GM06990 (cell line): Measurements from ENCODE around the gene RASA2.
A peak's percentile ranks its signal among the peaks of the same experiment; 100 is the strongest.

Experiments used
- DNase-seq: peaks from one replicate; pipeline ENCODE4 v3.0.0-alpha.2; 2011; ENCODE audit not compliant: insufficient read length; ENCODE audit errors: extremely low read depth
- H3K27me3 ChIP-seq: replicated peaks from 2 replicates; pipeline ENCODE4 v1.6.0; 2011; ENCODE audit warnings: low read length; ENCODE audit not compliant: control insufficient read depth, insufficient read depth
- H3K36me3 ChIP-seq: 2 replicates; pipeline ENCODE4 v1.5.1; 2011; ENCODE audit warnings: low read length; ENCODE audit not compliant: control insufficient read depth, insufficient read depth
- H3K4me3 ChIP-seq: replicated peaks from 2 replicates; pipeline ENCODE4 v1.5.1; 2011; ENCODE audit warnings: low read depth, mild to moderate bottlenecking, control low read depth, low read length
- TF ChIP-seq, protein P1 (sequence below): IDR thresholded peaks from 2 replicates; pipeline ENCODE4 v1.5.1; 2011; ENCODE audit warnings: low read length, control low read depth, mild to moderate bottlenecking, inconsistent platforms; ENCODE audit not compliant: insufficient read depth, poor library complexity, severe bottlenecking

Gene RASA2

DNA sequence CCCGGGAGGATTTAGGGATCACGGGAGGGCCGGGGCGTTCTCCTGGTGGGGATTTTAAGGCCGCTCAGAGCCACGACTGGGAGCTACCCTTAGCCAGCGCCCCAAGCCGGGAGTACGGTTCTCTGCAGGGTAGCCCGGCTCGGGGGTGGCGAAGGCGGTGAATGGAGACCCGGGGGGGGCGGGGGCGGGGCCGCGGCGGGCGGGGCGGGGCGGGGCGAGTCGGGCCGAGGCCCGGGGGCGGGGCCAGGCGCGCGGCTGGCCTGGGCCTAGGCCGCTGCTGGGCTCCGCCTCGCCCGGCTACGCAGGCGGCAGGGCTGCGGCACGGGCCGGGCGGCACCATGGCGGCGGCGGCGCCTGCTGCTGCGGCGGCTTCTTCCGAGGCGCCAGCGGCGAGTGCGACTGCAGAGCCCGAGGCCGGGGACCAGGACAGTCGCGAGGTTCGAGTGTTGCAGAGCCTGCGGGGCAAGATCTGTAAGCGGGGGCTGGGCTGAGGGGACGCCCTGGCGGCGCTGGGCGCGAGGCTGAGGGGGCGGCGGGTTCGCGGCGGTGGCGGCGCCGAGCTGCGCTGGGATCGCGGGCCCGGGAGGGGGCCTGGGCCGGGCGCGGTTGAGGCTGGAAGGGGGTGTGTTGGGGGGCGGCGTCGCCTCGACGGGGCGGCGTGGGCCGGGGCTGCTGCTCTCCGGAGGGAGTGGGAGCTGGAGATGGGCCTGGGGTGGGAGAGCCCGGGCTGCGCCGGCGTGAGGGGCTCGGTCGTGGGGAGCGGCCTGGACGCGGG is at the start of gene RASA2:
RASA2 (plus strand) TSS at position 282 of the 775 bp plus-strand sequence; CDS start at position 339, 57 bp downstream.
- Histone ChIP-seq H3K36me3 (no peaks in the 10 kb centered on the region), H3K4me3 (peak within 1 kb of the TSS; percentile 77), H3K27me3 (no peaks in the 10 kb centered on the region)
- TF ChIP-seq, protein P1, sequence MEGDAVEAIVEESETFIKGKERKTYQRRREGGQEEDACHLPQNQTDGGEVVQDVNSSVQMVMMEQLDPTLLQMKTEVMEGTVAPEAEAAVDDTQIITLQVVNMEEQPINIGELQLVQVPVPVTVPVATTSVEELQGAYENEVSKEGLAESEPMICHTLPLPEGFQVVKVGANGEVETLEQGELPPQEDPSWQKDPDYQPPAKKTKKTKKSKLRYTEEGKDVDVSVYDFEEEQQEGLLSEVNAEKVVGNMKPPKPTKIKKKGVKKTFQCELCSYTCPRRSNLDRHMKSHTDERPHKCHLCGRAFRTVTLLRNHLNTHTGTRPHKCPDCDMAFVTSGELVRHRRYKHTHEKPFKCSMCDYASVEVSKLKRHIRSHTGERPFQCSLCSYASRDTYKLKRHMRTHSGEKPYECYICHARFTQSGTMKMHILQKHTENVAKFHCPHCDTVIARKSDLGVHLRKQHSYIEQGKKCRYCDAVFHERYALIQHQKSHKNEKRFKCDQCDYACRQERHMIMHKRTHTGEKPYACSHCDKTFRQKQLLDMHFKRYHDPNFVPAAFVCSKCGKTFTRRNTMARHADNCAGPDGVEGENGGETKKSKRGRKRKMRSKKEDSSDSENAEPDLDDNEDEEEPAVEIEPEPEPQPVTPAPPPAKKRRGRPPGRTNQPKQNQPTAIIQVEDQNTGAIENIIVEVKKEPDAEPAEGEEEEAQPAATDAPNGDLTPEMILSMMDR: no peak
- peak; percentile 82 for DNase-seq

DNA sequence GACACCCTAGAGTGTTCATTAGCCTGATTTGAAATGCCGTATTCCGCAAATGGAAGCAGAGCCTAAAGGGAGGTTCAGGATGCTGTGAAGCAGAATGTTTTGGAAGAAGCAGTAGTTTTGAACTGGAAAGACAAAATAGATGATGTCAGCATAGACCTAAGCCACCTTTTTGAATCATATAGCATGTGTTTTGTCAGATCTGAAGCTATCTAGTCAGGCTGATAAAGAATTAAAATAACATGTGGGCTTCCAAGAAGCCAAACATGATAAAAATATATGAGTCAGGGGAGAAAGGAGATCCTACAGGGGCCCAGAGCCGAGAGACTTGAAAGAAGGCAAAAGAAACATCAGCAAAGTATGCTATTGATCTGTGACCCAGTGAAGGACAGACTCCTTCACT is 47.2 kb upstream of the RASA2 start:
- H3K4me3 ChIP-seq: no peak overlapping the region
- TF ChIP-seq, protein P1: no peak
- DNase-seq: no peak
- H3K27me3 ChIP-seq: no peaks in the 10 kb centered on the region
- peaks cover 24% of the 10 kb centered on the region for H3K36me3 ChIP-seq

GRCh38 chr3:141440942-141441341 is 45.9 kb upstream of the RASA2 start:
- Histone ChIP-seq H3K27me3 (no peaks in the 10 kb centered on the region), H3K4me3 (no peak overlapping the region), H3K36me3 (peaks cover 35% of the 10 kb centered on the region)
- TF ChIP-seq, protein P1: no peak
- no peak for DNase-seq

DNA sequence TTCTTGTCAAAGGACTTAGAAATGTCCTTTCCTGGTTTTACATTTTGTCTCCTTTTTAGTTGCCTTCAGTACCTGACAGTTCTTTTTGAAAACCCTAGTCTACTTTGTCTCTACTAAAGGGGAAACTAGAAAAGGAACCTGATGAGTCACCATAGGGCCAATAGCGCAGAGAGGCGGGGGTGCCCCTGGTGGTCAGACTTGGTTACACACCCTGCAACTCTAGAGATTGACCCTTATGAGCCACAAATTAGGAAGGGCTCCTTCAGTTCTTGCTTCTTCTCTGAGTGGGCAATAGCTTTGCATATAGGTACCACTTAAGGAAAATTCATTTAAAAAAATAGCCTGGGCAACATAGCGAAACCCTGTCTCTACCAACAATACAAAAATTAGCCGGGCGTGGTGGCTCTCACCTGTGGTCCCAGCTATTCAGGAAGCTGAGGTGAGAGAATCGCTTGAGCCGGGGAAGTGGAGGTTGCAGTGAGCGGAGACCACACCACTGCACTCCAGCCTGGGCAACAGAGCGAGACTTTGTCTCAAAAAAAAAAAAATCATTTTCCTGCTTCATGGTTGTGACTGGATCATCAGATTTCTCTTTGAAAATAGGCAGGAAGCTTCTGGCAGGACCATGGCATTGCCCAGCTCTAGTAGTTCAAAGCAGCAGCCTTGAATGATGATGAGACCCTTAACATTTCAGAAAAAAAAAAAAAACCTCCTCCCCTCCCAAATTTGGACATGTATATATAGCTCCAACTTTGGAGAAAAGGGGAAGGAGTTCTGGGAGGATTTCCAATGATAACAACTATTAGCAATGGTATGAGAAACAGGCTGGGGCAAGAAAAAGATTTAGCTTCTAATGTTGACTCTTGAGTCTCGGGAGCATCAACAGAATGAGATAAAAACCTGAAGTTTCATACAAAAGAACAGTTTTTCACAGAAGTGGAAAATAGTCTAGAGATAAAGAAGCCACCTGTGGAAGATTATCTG is 45.2 kb upstream of the RASA2 start:
- peaks cover 37% of the 10 kb centered on the region for H3K36me3 ChIP-seq
- no peak overlapping the region for H3K4me3 ChIP-seq
- peak; percentile 81 for DNase-seq
- TF ChIP-seq, protein P1: peak; percentile 91
- H3K27me3 ChIP-seq: no peaks in the 10 kb centered on the region

DNA sequence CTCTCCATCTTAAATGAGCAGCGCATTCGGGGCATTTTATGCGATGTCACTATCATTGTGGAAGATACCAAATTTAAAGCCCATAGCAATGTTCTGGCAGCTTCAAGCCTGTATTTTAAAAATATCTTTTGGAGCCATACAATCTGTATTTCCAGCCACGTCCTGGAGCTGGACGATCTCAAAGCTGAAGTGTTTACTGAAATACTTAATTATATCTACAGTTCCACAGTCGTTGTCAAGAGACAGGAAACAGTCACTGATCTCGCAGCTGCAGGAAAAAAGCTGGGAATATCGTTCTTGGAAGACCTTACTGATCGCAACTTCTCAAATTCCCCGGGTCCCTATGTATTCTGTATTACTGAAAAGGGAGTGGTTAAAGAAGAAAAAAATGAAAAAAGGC is 44.4 kb upstream of the RASA2 start:
- Histone ChIP-seq H3K4me3 (no peak overlapping the region), H3K27me3 (no peaks in the 10 kb centered on the region), H3K36me3 (peaks cover 42% of the 10 kb centered on the region)
- TF ChIP-seq, protein P1: no peak
- DNase-seq: no peak
